ENCODE data around the gene SRPX. TPM values are rescaled to one million over a fixed set of nuclear protein-coding genes. Genes with fewer than 3 reads are reported as not detected.

The SRPX gene
- total RNA-seq, 4 donors from 2014 or later = 40.7 to 95.3 (median 79.7) TPM

- Histone ChIP-seq H3K9me3 (no peaks in the 10 kb centered on the region), H3K36me3 (no peaks in the 10 kb centered on the region), H3K4me3 (no peak overlapping the region), H3K27ac (replicated peaks in 1 of 4) (no peak overlapping the region), H3K4me1 (no peaks in the 10 kb centered on the region), H3K27me3 (no peaks in the 10 kb centered on the region)
- TF ChIP-seq POLR2AphosphoS5 (IDR thresholded peaks at IDR 0.05) (no peak), CTCF (IDR thresholded peaks at IDR 0.05) (peak in 2 of 3 experiments; percentile 22 to 42), POLR2A (IDR thresholded peaks at IDR 0.05; ENCODE audit: low read depth) (no peak), EP300 (IDR thresholded peaks at IDR 0.05) (no peak)
- no peak for DNase-seq (ENCODE audit: extremely low spot score)
- 51% methylated on average over 5 of the region's 5 CpGs for WGBS
- intact Hi-C loops (cut with DNase I) = no loop called here
Observed at GRCh38 chrX:38192007-38192810, 28.5 kb downstream of the SRPX start.

GRCh38 chrX:38189431-38190250 lies 31.0 kb downstream of the SRPX start:
- no peak overlapping the region for H3K27ac ChIP-seq (replicated peaks in 1 of 4)
- intact Hi-C loops (cut with DNase I) = no loop called here
- H3K4me3 ChIP-seq = no peak overlapping the region
- 57% methylated on average over 7 of the region's 7 CpGs for WGBS
- H3K27me3 ChIP-seq = peaks cover 0 to 5% (median 0%) of the 10 kb centered on the region in 4 donors
- H3K4me1 ChIP-seq = no peaks in the 10 kb centered on the region
- DNase-seq (ENCODE audit: extremely low spot score) = no peak
- H3K9me3 ChIP-seq = no peaks in the 10 kb centered on the region
- no peaks in the 10 kb centered on the region for H3K36me3 ChIP-seq
- TF ChIP-seq EP300 (IDR thresholded peaks at IDR 0.05) = no peak
- no peak for TF ChIP-seq POLR2A (IDR thresholded peaks at IDR 0.05; ENCODE audit: low read depth)

DNA sequence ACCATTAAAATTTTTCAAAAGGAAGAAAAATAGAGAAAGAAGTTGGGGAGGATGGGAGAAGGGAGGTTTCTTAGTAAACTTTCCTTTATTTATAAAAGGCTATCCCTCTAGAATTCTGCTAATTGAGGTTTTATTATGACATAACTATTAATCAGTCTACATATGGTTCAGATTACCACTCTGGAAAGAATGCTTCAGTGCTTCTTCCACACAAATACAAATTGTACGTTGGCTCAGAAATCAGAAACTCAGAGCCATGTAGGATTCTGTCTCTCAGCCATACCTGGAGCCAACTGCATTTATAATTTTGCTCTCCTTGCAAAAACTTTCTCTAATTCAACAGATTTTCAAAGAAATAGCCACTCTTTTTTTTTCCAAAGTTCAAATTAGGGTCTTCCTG lies 37.1 kb downstream of the SRPX start:
- TF ChIP-seq POLR2A (IDR thresholded peaks at IDR 0.05; ENCODE audit: low read depth) (no peak), POLR2AphosphoS5 (IDR thresholded peaks at IDR 0.05) (no peak), EP300 (IDR thresholded peaks at IDR 0.05) (no peak), CTCF (IDR thresholded peaks at IDR 0.05) (no peak)
- intact Hi-C loops (cut with DNase I) = no loop called here
- no peaks in the 10 kb centered on the region for H3K9me3 ChIP-seq
- H3K27me3 ChIP-seq = peaks cover 0 to 5% (median 0%) of the 10 kb centered on the region in 4 donors
- DNase-seq (ENCODE audit: extremely low spot score) = no peak
- no peaks in the 10 kb centered on the region for H3K36me3 ChIP-seq
- no peak overlapping the region for H3K4me3 ChIP-seq
- H3K4me1 ChIP-seq = peaks cover 0 to 4% (median 0%) of the 10 kb centered on the region in 4 donors
- no peak overlapping the region for H3K27ac ChIP-seq (replicated peaks in 1 of 4)
- WGBS = 41% methylated on average over 1 of the region's 1 CpG

GRCh38 chrX:38181357-38181756 lies 39.3 kb downstream of the SRPX start:
- DNase-seq (ENCODE audit: extremely low spot score) = no peak
- Histone ChIP-seq H3K36me3 (no peaks in the 10 kb centered on the region), H3K4me1 (peaks cover 0 to 4% (median 0%) of the 10 kb centered on the region in 4 donors), H3K27ac (replicated peaks in 1 of 4) (no peak overlapping the region), H3K4me3 (no peak overlapping the region), H3K27me3 (peaks cover 0 to 5% (median 0%) of the 10 kb centered on the region in 4 donors), H3K9me3 (no peaks in the 10 kb centered on the region)
- intact Hi-C loops (cut with DNase I) = no loop called here
- 72% methylated on average over 2 of the region's 2 CpGs for WGBS
- TF ChIP-seq EP300 (IDR thresholded peaks at IDR 0.05) (no peak), CTCF (IDR thresholded peaks at IDR 0.05) (no peak), POLR2A (IDR thresholded peaks at IDR 0.05; ENCODE audit: low read depth) (no peak), POLR2AphosphoS5 (IDR thresholded peaks at IDR 0.05) (no peak)

DNA sequence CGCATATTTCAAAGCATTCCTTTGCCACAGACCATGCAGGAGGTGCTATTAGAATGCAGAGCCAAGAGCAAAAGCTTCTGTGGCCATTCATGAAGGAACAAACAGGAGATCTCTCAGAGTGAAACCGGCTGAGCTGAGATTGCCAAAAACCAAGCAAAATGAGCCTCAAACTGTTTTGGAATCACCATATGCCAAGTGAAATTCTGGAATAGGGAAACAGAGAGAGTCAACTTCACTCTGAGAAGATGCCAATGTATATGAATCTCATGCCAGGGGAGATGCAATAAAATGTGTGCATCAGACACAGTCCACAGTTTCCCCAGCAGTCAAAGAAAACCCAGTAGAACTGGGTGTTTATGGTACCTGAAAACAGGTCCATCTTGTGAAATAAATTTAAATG lies 42.3 kb downstream of the SRPX start:
- WGBS = 52% methylated on average over 2 of the region's 2 CpGs
- H3K4me1 ChIP-seq = peaks cover 0 to 4% (median 0%) of the 10 kb centered on the region in 4 donors
- H3K27me3 ChIP-seq = no peaks in the 10 kb centered on the region
- H3K4me3 ChIP-seq = no peak overlapping the region
- H3K9me3 ChIP-seq = no peaks in the 10 kb centered on the region
- intact Hi-C loops (cut with DNase I) = no loop called here
- DNase-seq (ENCODE audit: extremely low spot score) = no peak
- H3K36me3 ChIP-seq = peaks cover 0 to 3% (median 0%) of the 10 kb centered on the region in 4 donors
- TF ChIP-seq CTCF (IDR thresholded peaks at IDR 0.05) (no peak), POLR2AphosphoS5 (IDR thresholded peaks at IDR 0.05) (no peak), POLR2A (IDR thresholded peaks at IDR 0.05; ENCODE audit: low read depth) (no peak), EP300 (IDR thresholded peaks at IDR 0.05) (no peak)
- H3K27ac ChIP-seq (replicated peaks in 1 of 4) = no peak overlapping the region

All from esophagus muscularis mucosa (tissue), 4 donors.